Measurements from ENCODE around the gene R3HDM2.

R3HDM2 gene

DNA sequence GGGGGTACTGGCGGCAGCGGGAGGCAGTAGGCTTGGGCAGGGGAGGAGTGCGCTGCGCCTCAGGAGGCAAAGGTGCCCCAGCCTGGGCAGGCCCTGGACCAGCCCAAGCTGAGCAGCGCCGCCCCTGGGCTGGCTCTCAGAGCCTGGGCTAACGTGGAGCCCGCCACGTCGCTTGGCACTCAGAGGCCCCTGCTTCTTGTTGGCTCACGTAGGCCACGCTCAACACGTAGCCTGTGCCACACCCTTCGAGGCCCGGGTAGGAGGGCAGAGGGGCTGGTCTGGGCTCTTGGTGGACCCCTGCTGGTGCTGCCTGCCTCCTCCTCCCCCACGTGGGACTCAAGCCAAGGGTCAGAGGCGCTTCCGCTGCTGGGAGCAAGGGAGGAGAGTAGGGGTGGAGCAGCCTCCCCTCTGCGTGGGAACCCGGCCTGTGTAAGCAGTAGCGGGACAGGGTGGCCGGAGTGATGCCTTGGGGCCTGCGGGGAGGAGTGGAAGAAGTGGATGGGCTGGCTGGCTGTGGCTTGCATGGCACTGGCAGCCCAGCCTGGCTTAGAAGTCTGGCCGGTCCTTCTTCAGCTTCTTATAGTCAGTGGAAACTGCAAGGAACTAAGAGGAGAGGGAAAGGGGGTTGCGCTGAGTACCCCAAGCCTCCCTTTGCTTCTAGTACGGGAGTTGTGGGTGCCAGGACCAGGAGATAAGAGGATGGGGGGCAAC lies 195.7 kb downstream of the R3HDM2 start:
- Histone ChIP-seq H3K9me3 (replicated peaks in 1 of 2; ENCODE audit: control insufficient read depth in 2 of 2, insufficient read depth in 1 of 2, low read depth in 1 of 2, low read length in 2 of 2) (no peaks in the 10 kb centered on the region), H3K36me3 (replicated peaks in 1 of 2; ENCODE audit: control insufficient read depth in 2 of 2, insufficient read depth in 2 of 2, low read length in 2 of 2) (peaks cover 36 to 53% of the 10 kb centered on the region in 2 donors), H3K27me3 (ENCODE audit: control insufficient read depth in 3 of 3, insufficient read depth in 3 of 3, low read depth in 1 of 3, low read length in 3 of 3) (peaks cover 0 to 50% (median 17%) of the 10 kb centered on the region in 3 experiments), H4K8ac (ENCODE audit: low read depth, low read length) (no peak overlapping the region), H3K14ac (ENCODE audit: low read length) (no peak overlapping the region), H3K18ac (ENCODE audit: low read length) (no peak overlapping the region), H2AK5ac (ENCODE audit: low read depth, low read length) (peak overlapping the region; percentile 30), H2BK5ac (ENCODE audit: low read length) (no peak overlapping the region), H2BK12ac (ENCODE audit: low read length) (peak overlapping the region; percentile 31), H4K91ac (ENCODE audit: low read depth, low read length, poor library complexity) (no peak overlapping the region), H2BK15ac (ENCODE audit: low read length) (peak overlapping the region; percentile 32), H3K23ac (ENCODE audit: low read depth, low read length, poor library complexity) (peak overlapping the region; percentile 58), H3K79me1 (ENCODE audit: low read depth, low read length) (peaks cover 6% of the 10 kb centered on the region), H2AFZ (ENCODE audit: low read length) (no peak overlapping the region), H3K4me3 (ENCODE audit: low read length in 2 of 2) (no peak overlapping the region), H3K9ac (ENCODE audit: low read depth, low read length, poor library complexity) (no peak overlapping the region), H3K4me2 (ENCODE audit: insufficient read depth, low read length, poor library complexity, severe bottlenecking) (no peak overlapping the region), H2BK120ac (ENCODE audit: low read depth, low read length) (no peak overlapping the region), H3K27ac (replicated peaks; ENCODE audit: low read length) (no peak overlapping the region), H3K4ac (ENCODE audit: low read length) (no peak overlapping the region), H3K4me1 (ENCODE audit: control insufficient read depth in 2 of 2, insufficient read depth in 1 of 2, low read depth in 1 of 2, low read length in 2 of 2) (peaks cover 20 to 41% of the 10 kb centered on the region in 2 donors)
- DNase-seq (ENCODE audit: low spot score): no peak
- WGBS, 2 donors (ENCODE audit: extremely low coverage in 2 of 2, insufficient read length in 2 of 2, insufficient replicate concordance in 1 of 2): no CpG with 5 or more reads among the region's 26 CpGs

DNA sequence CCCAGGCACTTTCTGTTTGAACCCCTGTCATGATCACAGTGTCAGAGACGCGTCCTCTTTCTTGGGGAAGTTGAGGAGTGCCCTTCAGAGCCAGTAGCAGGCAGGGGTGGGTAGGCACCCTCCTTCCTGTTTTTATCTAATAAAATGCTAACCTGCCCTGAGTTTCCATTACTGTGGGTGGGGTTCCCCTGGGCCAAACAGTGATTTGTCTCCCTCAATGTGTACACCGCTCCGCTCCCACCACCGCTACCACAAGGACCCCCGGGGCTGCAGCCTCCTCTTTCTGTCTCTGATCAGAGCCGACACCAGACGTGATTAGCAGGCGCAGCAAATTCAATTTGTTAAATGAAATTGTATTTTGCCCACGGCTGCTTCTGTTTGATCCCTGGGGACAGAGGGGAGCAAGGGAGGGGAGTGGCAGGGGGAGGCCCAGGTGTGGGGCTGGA lies 196.2 kb downstream of the R3HDM2 start:
- H4K8ac ChIP-seq (ENCODE audit: low read depth, low read length): no peak overlapping the region
- H3K23ac ChIP-seq (ENCODE audit: low read depth, low read length, poor library complexity): no peak overlapping the region
- no CpG with 5 or more reads among the region's 10 CpGs for WGBS, 2 donors (ENCODE audit: extremely low coverage in 2 of 2, insufficient read length in 2 of 2, insufficient replicate concordance in 1 of 2)
- H3K4me2 ChIP-seq (ENCODE audit: insufficient read depth, low read length, poor library complexity, severe bottlenecking): no peak overlapping the region
- H3K79me1 ChIP-seq (ENCODE audit: low read depth, low read length): peaks cover 9% of the 10 kb centered on the region
- no peak overlapping the region for H2BK15ac ChIP-seq (ENCODE audit: low read length)
- no peak overlapping the region for H2AK5ac ChIP-seq (ENCODE audit: low read depth, low read length)
- no peak overlapping the region for H3K14ac ChIP-seq (ENCODE audit: low read length)
- peaks cover 36 to 53% of the 10 kb centered on the region in 2 donors for H3K36me3 ChIP-seq (replicated peaks in 1 of 2; ENCODE audit: control insufficient read depth in 2 of 2, insufficient read depth in 2 of 2, low read length in 2 of 2)
- no peak overlapping the region for H2BK12ac ChIP-seq (ENCODE audit: low read length)
- H3K27ac ChIP-seq (replicated peaks; ENCODE audit: low read length): no peak overlapping the region
- DNase-seq (ENCODE audit: low spot score): no peak
- H2AFZ ChIP-seq (ENCODE audit: low read length): no peak overlapping the region
- no peak overlapping the region for H2BK120ac ChIP-seq (ENCODE audit: low read depth, low read length)
- no peak overlapping the region for H3K4ac ChIP-seq (ENCODE audit: low read length)
- H3K4me1 ChIP-seq (ENCODE audit: control insufficient read depth in 2 of 2, insufficient read depth in 1 of 2, low read depth in 1 of 2, low read length in 2 of 2): peaks cover 19 to 41% of the 10 kb centered on the region in 2 donors
- no peak overlapping the region for H2BK5ac ChIP-seq (ENCODE audit: low read length)
- H3K4me3 ChIP-seq (ENCODE audit: low read length in 2 of 2): no peak overlapping the region
- no peaks in the 10 kb centered on the region for H3K9me3 ChIP-seq (replicated peaks in 1 of 2; ENCODE audit: control insufficient read depth in 2 of 2, insufficient read depth in 1 of 2, low read depth in 1 of 2, low read length in 2 of 2)
- no peak overlapping the region for H4K91ac ChIP-seq (ENCODE audit: low read depth, low read length, poor library complexity)
- H3K18ac ChIP-seq (ENCODE audit: low read length): no peak overlapping the region
- H3K9ac ChIP-seq (ENCODE audit: low read depth, low read length, poor library complexity): no peak overlapping the region
- H3K27me3 ChIP-seq (ENCODE audit: control insufficient read depth in 3 of 3, insufficient read depth in 3 of 3, low read depth in 1 of 3, low read length in 3 of 3): peaks cover 0 to 44% (median 14%) of the 10 kb centered on the region in 3 experiments

DNA sequence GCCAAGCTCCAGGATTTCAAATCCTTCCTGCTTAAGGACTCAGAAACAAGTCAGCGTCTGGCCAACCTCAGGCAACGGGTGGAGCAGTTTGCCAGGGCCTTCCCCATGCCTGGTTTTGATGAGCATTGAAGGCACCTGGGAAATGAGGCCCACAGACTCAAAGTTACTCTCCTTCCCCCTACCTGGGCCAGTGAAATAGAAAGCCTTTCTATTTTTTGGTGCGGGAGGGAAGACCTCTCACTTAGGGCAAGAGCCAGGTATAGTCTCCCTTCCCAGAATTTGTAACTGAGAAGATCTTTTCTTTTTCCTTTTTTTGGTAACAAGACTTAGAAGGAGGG lies 196.6 kb downstream of the R3HDM2 start:
- H3K23ac ChIP-seq (ENCODE audit: low read depth, low read length, poor library complexity): no peak overlapping the region
- H4K8ac ChIP-seq (ENCODE audit: low read depth, low read length): no peak overlapping the region
- no peak overlapping the region for H2BK12ac ChIP-seq (ENCODE audit: low read length)
- no peak for DNase-seq (ENCODE audit: low spot score)
- no peak overlapping the region for H3K18ac ChIP-seq (ENCODE audit: low read length)
- no peak overlapping the region for H2AK5ac ChIP-seq (ENCODE audit: low read depth, low read length)
- H3K4me3 ChIP-seq (ENCODE audit: low read length in 2 of 2): no peak overlapping the region
- H2BK120ac ChIP-seq (ENCODE audit: low read depth, low read length): no peak overlapping the region
- no peaks in the 10 kb centered on the region for H3K9me3 ChIP-seq (replicated peaks in 1 of 2; ENCODE audit: control insufficient read depth in 2 of 2, insufficient read depth in 1 of 2, low read depth in 1 of 2, low read length in 2 of 2)
- H3K4me1 ChIP-seq (ENCODE audit: control insufficient read depth in 2 of 2, insufficient read depth in 1 of 2, low read depth in 1 of 2, low read length in 2 of 2): peaks cover 15 to 37% of the 10 kb centered on the region in 2 donors
- H3K36me3 ChIP-seq (replicated peaks in 1 of 2; ENCODE audit: control insufficient read depth in 2 of 2, insufficient read depth in 2 of 2, low read length in 2 of 2): peaks cover 36 to 53% of the 10 kb centered on the region in 2 donors
- H3K14ac ChIP-seq (ENCODE audit: low read length): no peak overlapping the region
- no CpG with 5 or more reads among the region's 3 CpGs for WGBS, 2 donors (ENCODE audit: extremely low coverage in 2 of 2, insufficient read length in 2 of 2, insufficient replicate concordance in 1 of 2)
- no peak overlapping the region for H2BK15ac ChIP-seq (ENCODE audit: low read length)
- no peak overlapping the region for H3K9ac ChIP-seq (ENCODE audit: low read depth, low read length, poor library complexity)
- no peak overlapping the region for H3K4ac ChIP-seq (ENCODE audit: low read length)
- H2BK5ac ChIP-seq (ENCODE audit: low read length): no peak overlapping the region
- H3K4me2 ChIP-seq (ENCODE audit: insufficient read depth, low read length, poor library complexity, severe bottlenecking): no peak overlapping the region
- H2AFZ ChIP-seq (ENCODE audit: low read length): no peak overlapping the region
- H3K27me3 ChIP-seq (ENCODE audit: control insufficient read depth in 3 of 3, insufficient read depth in 3 of 3, low read depth in 1 of 3, low read length in 3 of 3): peaks cover 0 to 40% (median 13%) of the 10 kb centered on the region in 3 experiments
- H3K27ac ChIP-seq (replicated peaks; ENCODE audit: low read length): no peak overlapping the region
- H3K79me1 ChIP-seq (ENCODE audit: low read depth, low read length): peaks cover 9% of the 10 kb centered on the region
- no peak overlapping the region for H4K91ac ChIP-seq (ENCODE audit: low read depth, low read length, poor library complexity)

DNA sequence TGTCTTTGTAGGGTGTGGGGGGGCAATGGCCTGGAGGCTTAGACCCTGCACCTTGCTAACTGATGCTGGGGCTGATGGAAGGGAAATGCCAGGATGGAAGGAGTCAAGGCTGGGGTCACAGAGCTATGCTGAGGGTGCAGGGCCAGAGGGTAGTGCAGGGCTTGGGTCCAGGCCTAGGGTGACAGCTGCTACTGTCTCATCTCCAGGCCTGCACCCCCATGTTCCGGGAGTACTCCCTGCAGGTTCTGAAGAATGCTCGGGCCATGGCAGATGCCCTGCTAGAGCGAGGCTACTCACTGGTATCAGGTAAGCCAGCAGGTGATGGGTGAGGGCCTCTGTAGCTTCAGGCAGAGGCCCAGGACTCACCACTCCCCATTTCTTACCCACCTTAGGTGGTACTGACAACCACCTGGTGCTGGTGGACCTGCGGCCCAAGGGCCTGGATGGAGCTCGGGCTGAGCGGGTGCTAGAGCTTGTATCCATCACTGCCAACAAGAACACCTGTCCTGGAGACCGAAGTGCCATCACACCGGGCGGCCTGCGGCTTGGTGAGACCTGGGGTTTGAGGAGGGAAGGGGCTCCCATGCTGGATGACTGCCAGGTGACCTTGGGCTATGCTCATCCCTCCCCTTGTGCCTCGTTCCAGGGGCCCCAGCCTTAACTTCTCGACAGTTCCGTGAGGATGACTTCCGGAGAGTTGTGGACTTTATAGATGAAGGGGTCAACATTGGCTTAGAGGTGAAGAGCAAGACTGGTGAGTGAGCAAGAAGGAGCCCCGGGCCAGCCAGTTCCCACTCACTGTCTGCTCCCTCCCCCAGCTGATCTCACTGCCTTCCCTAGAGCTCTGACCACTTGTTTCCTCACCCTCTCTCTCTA lies 197.2 kb downstream of the R3HDM2 start:
- H2BK12ac ChIP-seq (ENCODE audit: low read length): no peak overlapping the region
- peaks cover 5 to 36% (median 11%) of the 10 kb centered on the region in 3 experiments for H3K27me3 ChIP-seq (ENCODE audit: control insufficient read depth in 3 of 3, insufficient read depth in 3 of 3, low read depth in 1 of 3, low read length in 3 of 3)
- no peak overlapping the region for H4K91ac ChIP-seq (ENCODE audit: low read depth, low read length, poor library complexity)
- no peak overlapping the region for H3K4ac ChIP-seq (ENCODE audit: low read length)
- H2AK5ac ChIP-seq (ENCODE audit: low read depth, low read length): no peak overlapping the region
- no peak overlapping the region for H3K23ac ChIP-seq (ENCODE audit: low read depth, low read length, poor library complexity)
- H4K8ac ChIP-seq (ENCODE audit: low read depth, low read length): no peak overlapping the region
- WGBS, 2 donors (ENCODE audit: extremely low coverage in 2 of 2, insufficient read length in 2 of 2, insufficient replicate concordance in 1 of 2): no CpG with 5 or more reads among the region's 15 CpGs
- H2BK120ac ChIP-seq (ENCODE audit: low read depth, low read length): no peak overlapping the region
- no peak overlapping the region for H2BK15ac ChIP-seq (ENCODE audit: low read length)
- H3K4me3 ChIP-seq (ENCODE audit: low read length in 2 of 2): no peak overlapping the region
- H3K79me1 ChIP-seq (ENCODE audit: low read depth, low read length): peaks cover 9% of the 10 kb centered on the region
- no peak overlapping the region for H3K9ac ChIP-seq (ENCODE audit: low read depth, low read length, poor library complexity)
- no peak overlapping the region for H3K27ac ChIP-seq (replicated peaks; ENCODE audit: low read length)
- DNase-seq (ENCODE audit: low spot score): no peak
- no peak overlapping the region for H3K14ac ChIP-seq (ENCODE audit: low read length)
- no peak overlapping the region for H3K4me2 ChIP-seq (ENCODE audit: insufficient read depth, low read length, poor library complexity, severe bottlenecking)
- H2BK5ac ChIP-seq (ENCODE audit: low read length): no peak overlapping the region
- peaks cover 18 to 35% of the 10 kb centered on the region in 2 donors for H3K4me1 ChIP-seq (ENCODE audit: control insufficient read depth in 2 of 2, insufficient read depth in 1 of 2, low read depth in 1 of 2, low read length in 2 of 2)
- no peak overlapping the region for H3K18ac ChIP-seq (ENCODE audit: low read length)
- no peak overlapping the region for H2AFZ ChIP-seq (ENCODE audit: low read length)
- no peaks in the 10 kb centered on the region for H3K9me3 ChIP-seq (replicated peaks in 1 of 2; ENCODE audit: control insufficient read depth in 2 of 2, insufficient read depth in 1 of 2, low read depth in 1 of 2, low read length in 2 of 2)
- peaks cover 36 to 53% of the 10 kb centered on the region in 2 donors for H3K36me3 ChIP-seq (replicated peaks in 1 of 2; ENCODE audit: control insufficient read depth in 2 of 2, insufficient read depth in 2 of 2, low read length in 2 of 2)
